Measurements from ENCODE around the gene MYRF. TPM values are rescaled to one million over a fixed set of nuclear protein-coding genes. Genes with fewer than 3 reads are reported as not detected.

MYRF gene
- total RNA-seq, 1 experiment from 2014 or later = 5.1 TPM

DNA sequence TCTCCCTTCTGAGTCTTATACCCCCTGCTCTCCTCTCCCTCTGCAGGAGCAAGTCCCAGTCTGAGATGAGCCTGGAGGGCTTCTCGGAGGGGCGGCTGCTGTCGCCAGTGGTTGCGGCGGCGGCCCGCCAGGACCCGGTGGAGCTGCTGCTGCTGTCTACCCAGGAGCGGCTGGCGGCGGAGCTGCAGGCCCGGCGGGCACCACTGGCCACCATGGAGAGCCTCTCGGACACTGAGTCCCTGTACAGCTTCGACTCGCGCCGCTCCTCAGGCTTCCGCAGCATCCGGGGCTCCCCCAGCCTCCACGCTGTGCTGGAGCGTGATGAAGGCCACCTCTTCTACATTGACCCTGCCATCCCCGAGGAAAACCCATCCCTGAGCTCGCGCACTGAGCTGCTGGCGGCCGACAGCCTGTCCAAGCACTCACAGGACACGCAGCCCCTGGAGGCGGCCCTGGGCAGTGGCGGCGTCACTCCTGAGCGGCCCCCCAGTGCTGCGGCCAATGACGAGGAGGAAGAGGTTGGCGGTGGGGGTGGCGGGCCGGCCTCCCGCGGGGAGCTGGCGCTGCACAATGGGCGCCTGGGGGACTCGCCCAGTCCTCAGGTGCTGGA lies 8.8 kb upstream of the MYRF start:
- H3K4me3 ChIP-seq (ENCODE audit: low read length) = no peak overlapping the region
- no peak overlapping the region for H3K4me2 ChIP-seq (ENCODE audit: low read length)
- no peaks in the 10 kb centered on the region for H3K27me3 ChIP-seq (ENCODE audit: low read length)
- H3K27ac ChIP-seq (ENCODE audit: low read length) = no peak overlapping the region
- intact Hi-C loops (cut with micrococcal nuclease) = no loop called here
- H3K79me2 ChIP-seq (ENCODE audit: low read length) = no peaks in the 10 kb centered on the region
- no peaks in the 10 kb centered on the region for H3K9me3 ChIP-seq (ENCODE audit: low read length)
- ChIA-PET CTCF (no interaction called here), POLR2A (ENCODE audit: unreplicated experiment) (interaction anchor here (0.6 kb wide), 1 partner anchor 47 kb away, joined by 4 read pairs; no protein-coding TSS in a partner anchor)
- H3K9me2 ChIP-seq (replicated peaks; ENCODE audit: low read length) = no peaks in the 10 kb centered on the region
- no TSS peak for BruUV-seq (replicated peaks)
- no peak for DNase-seq
- no peaks in the 10 kb centered on the region for H4K20me1 ChIP-seq (ENCODE audit: low read length)
- peaks cover 4% of the 10 kb centered on the region; the same call in 1 of the 2 replicates for H3K36me3 ChIP-seq (ENCODE audit: low read depth, low read length)
- no peaks in the 10 kb centered on the region for H3F3A ChIP-seq (ENCODE audit: low read length, unreplicated experiment)
- H3K9ac ChIP-seq (ENCODE audit: low read length) = no peak overlapping the region
- no peak for TF ChIP-seq EZH2phosphoT487 (IDR thresholded peaks at IDR 0.05; ENCODE audit: borderline replicate concordance, low read length)
- TF ChIP-seq, protein P1, sequence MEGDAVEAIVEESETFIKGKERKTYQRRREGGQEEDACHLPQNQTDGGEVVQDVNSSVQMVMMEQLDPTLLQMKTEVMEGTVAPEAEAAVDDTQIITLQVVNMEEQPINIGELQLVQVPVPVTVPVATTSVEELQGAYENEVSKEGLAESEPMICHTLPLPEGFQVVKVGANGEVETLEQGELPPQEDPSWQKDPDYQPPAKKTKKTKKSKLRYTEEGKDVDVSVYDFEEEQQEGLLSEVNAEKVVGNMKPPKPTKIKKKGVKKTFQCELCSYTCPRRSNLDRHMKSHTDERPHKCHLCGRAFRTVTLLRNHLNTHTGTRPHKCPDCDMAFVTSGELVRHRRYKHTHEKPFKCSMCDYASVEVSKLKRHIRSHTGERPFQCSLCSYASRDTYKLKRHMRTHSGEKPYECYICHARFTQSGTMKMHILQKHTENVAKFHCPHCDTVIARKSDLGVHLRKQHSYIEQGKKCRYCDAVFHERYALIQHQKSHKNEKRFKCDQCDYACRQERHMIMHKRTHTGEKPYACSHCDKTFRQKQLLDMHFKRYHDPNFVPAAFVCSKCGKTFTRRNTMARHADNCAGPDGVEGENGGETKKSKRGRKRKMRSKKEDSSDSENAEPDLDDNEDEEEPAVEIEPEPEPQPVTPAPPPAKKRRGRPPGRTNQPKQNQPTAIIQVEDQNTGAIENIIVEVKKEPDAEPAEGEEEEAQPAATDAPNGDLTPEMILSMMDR (conservative IDR thresholded peaks at IDR 0.05; ENCODE audit: low read depth, low read length) = no peak
- TF ChIP-seq EZH2 (IDR thresholded peaks at IDR 0.05; ENCODE audit: low read length, unreplicated experiment) = no peak
- H2AFZ ChIP-seq (ENCODE audit: low read length) = no peak overlapping the region
- peaks cover 11% of the 10 kb centered on the region; the same call in 1 of the 2 replicates for H3K4me1 ChIP-seq (ENCODE audit: insufficient read depth, low read length)
- no peak for ATAC-seq

DNA sequence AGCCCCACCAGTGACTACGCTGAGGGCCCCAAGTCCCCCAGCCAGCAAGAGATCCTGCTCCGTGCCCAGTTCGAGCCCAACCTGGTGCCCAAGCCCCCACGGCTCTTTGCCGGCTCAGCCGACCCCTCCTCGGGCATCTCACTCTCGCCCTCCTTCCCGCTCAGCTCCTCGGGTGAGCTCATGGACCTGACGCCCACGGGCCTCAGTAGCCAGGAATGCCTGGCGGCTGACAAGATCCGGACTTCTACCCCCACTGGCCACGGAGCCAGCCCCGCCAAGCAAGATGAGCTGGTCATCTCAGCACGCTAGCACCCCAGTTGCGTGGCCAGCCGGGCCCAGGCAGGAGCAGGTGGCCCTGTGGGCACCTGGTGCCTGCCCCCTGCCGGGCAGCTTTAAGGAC lies 8.3 kb upstream of the MYRF start:
- ATAC-seq = no peak
- no peaks in the 10 kb centered on the region for H3K27me3 ChIP-seq (ENCODE audit: low read length)
- no peak overlapping the region for H3K4me2 ChIP-seq (ENCODE audit: low read length)
- no peak overlapping the region for H3K9ac ChIP-seq (ENCODE audit: low read length)
- H3F3A ChIP-seq (ENCODE audit: low read length, unreplicated experiment) = no peaks in the 10 kb centered on the region
- TF ChIP-seq, protein P1 (conservative IDR thresholded peaks at IDR 0.05; ENCODE audit: low read depth, low read length) = no peak
- no peak for TF ChIP-seq EZH2phosphoT487 (IDR thresholded peaks at IDR 0.05; ENCODE audit: borderline replicate concordance, low read length)
- TF ChIP-seq EZH2 (IDR thresholded peaks at IDR 0.05; ENCODE audit: low read length, unreplicated experiment) = no peak
- H3K9me3 ChIP-seq (ENCODE audit: low read length) = no peaks in the 10 kb centered on the region
- BruUV-seq (replicated peaks) = no TSS peak
- POLR2A ChIA-PET (ENCODE audit: unreplicated experiment) = interaction anchor here (0.6 kb wide), 1 partner anchor 47 kb away, joined by 4 read pairs; no protein-coding TSS in a partner anchor
- no peaks in the 10 kb centered on the region for H3K79me2 ChIP-seq (ENCODE audit: low read length)
- DNase-seq = no peak
- H4K20me1 ChIP-seq (ENCODE audit: low read length) = no peaks in the 10 kb centered on the region
- H3K27ac ChIP-seq (ENCODE audit: low read length) = no peak overlapping the region
- CTCF ChIA-PET = no interaction called here
- peaks cover 4% of the 10 kb centered on the region; the same call in 1 of the 2 replicates for H3K36me3 ChIP-seq (ENCODE audit: low read depth, low read length)
- H3K4me3 ChIP-seq (ENCODE audit: low read length) = no peak overlapping the region
- intact Hi-C loops (cut with micrococcal nuclease) = no loop called here
- no peak overlapping the region for H2AFZ ChIP-seq (ENCODE audit: low read length)
- H3K9me2 ChIP-seq (replicated peaks; ENCODE audit: low read length) = no peaks in the 10 kb centered on the region
- peaks cover 11% of the 10 kb centered on the region; the same call in 1 of the 2 replicates for H3K4me1 ChIP-seq (ENCODE audit: insufficient read depth, low read length)

GRCh38 chr11:61744609-61745156 lies 7.8 kb upstream of the MYRF start:
- H3K27ac ChIP-seq (ENCODE audit: low read length) = no peak overlapping the region
- H3K9me2 ChIP-seq (replicated peaks; ENCODE audit: low read length) = no peaks in the 10 kb centered on the region
- H3K79me2 ChIP-seq (ENCODE audit: low read length) = no peaks in the 10 kb centered on the region
- DNase-seq (no peak), ATAC-seq (no peak)
- BruUV-seq (replicated peaks) = no TSS peak
- H3K27me3 ChIP-seq (ENCODE audit: low read length) = no peaks in the 10 kb centered on the region
- peaks cover 11% of the 10 kb centered on the region; the same call in 1 of the 2 replicates for H3K4me1 ChIP-seq (ENCODE audit: insufficient read depth, low read length)
- H3K4me2 ChIP-seq (ENCODE audit: low read length) = no peak overlapping the region
- CTCF ChIA-PET = no interaction called here
- no peaks in the 10 kb centered on the region for H4K20me1 ChIP-seq (ENCODE audit: low read length)
- H3K36me3 ChIP-seq (ENCODE audit: low read depth, low read length) = peaks cover 4% of the 10 kb centered on the region; the same call in 1 of the 2 replicates
- no peak overlapping the region for H3K4me3 ChIP-seq (ENCODE audit: low read length)
- no peaks in the 10 kb centered on the region for H3F3A ChIP-seq (ENCODE audit: low read length, unreplicated experiment)
- intact Hi-C loops (cut with micrococcal nuclease) = loop anchor here (5.0 kb wide), 1 partner anchor 363 kb away; no protein-coding TSS in a partner anchor
- H3K9ac ChIP-seq (ENCODE audit: low read length) = no peak overlapping the region
- no peaks in the 10 kb centered on the region for H3K9me3 ChIP-seq (ENCODE audit: low read length)
- POLR2A ChIA-PET (ENCODE audit: unreplicated experiment) = no interaction called here
- H2AFZ ChIP-seq (ENCODE audit: low read length) = no peak overlapping the region
- TF ChIP-seq, protein P1 (conservative IDR thresholded peaks at IDR 0.05; ENCODE audit: low read depth, low read length) = no peak
- TF ChIP-seq EZH2 (IDR thresholded peaks at IDR 0.05; ENCODE audit: low read length, unreplicated experiment) (no peak), EZH2phosphoT487 (IDR thresholded peaks at IDR 0.05; ENCODE audit: borderline replicate concordance, low read length) (no peak)

Measured in PC-3 (cell line).